OCI-LY1 (cell line): ENCODE data around the gene FBXO11.

ENCODE experiments used
- H2AFZ ChIP-seq: fragments of 200-600 bp; sonication (generic), shearing (Covaris generic); 2 replicates; pipeline ENCODE4 v1.6.0; 2014; ENCODE audit warnings: antibody characterized with exemption, mild to moderate bottlenecking, low read length
- H3F3A ChIP-seq: fragments of 200-600 bp; sonication (generic), shearing (Covaris generic); 2 replicates; pipeline ENCODE4 v1.6.0; 2014; ENCODE audit warnings: mild to moderate bottlenecking, antibody characterized with exemption, low read length, moderate library complexity; ENCODE audit not compliant: insufficient read depth
- H3K27ac ChIP-seq: fragments of 200-600 bp; sonication (generic); 2 replicates; pipeline ENCODE4 v1.5.1; 2014; ENCODE audit warnings: low read length, mixed run types, mild to moderate bottlenecking, low read depth; ENCODE audit not compliant: poor library complexity, severe bottlenecking
- H3K27me3 ChIP-seq: fragments of 200-600 bp; sonication (generic); 2 replicates; pipeline ENCODE4 v1.6.0; 2014; ENCODE audit warnings: antibody characterized with exemption, mild to moderate bottlenecking, low read length, moderate library complexity; ENCODE audit not compliant: insufficient read depth
- H3K36me3 ChIP-seq: fragments of 200-600 bp; sonication (generic); 2 replicates; pipeline ENCODE4 v1.6.1; 2014; ENCODE audit warnings: mild to moderate bottlenecking, antibody characterized with exemption, low read length, moderate library complexity, mixed read lengths; ENCODE audit not compliant: insufficient read depth
- H3K4me1 ChIP-seq: fragments of 200-600 bp; sonication (generic); 2 replicates; pipeline ENCODE4 v1.5.1; 2014; ENCODE audit warnings: mild to moderate bottlenecking, low read length, moderate library complexity; ENCODE audit not compliant: insufficient read depth, severe bottlenecking
- H3K4me2 ChIP-seq: fragments of 200-600 bp; sonication (generic), shearing (Covaris generic); 2 replicates; pipeline ENCODE4 v1.6.1; 2014; ENCODE audit warnings: low read length
- H3K4me3 ChIP-seq: fragments of 200-600 bp; sonication (generic); 2 replicates; pipeline ENCODE4 v1.5.1; 2014; ENCODE audit warnings: low read length, low read depth, mild to moderate bottlenecking, mixed read lengths; ENCODE audit not compliant: poor library complexity, severe bottlenecking
- H3K79me2 ChIP-seq: fragments of 200-600 bp; shearing (Covaris generic); 2 replicates; pipeline ENCODE4 v1.6.1; 2016; ENCODE audit warnings: mixed run types, low read length, mixed read lengths; ENCODE audit not compliant: insufficient read depth
- H3K9ac ChIP-seq: fragments of 200-600 bp; sonication (generic), shearing (Covaris generic); 2 replicates; pipeline ENCODE4 v1.6.1; 2014; ENCODE audit warnings: mild to moderate bottlenecking, low read length, mixed read lengths
- H3K9me2 ChIP-seq: fragments of 200-600 bp; sonication (generic), shearing (Covaris generic); 2 replicates; pipeline ENCODE4 v1.6.1; 2014; ENCODE audit warnings: low read depth, mild to moderate bottlenecking, low read length, mixed read lengths
- H3K9me3 ChIP-seq: fragments of 200-600 bp; shearing (Covaris generic); 2 replicates; pipeline ENCODE4 v1.6.1; 2014; ENCODE audit warnings: low read length, mixed read lengths
- H4K20me1 ChIP-seq: fragments of 200-600 bp; sonication (generic), shearing (Covaris generic); 2 replicates; pipeline ENCODE4 v1.6.0; 2016; ENCODE audit warnings: mild to moderate bottlenecking, low read length; ENCODE audit not compliant: insufficient read depth
- EZH2 ChIP-seq: fragments of 200-600 bp; sonication (generic), shearing (Covaris generic); IDR thresholded peaks from 2 replicates; pipeline ENCODE4 v1.8.0; 2017; ENCODE audit warnings: borderline replicate concordance, mixed run types, mild to moderate bottlenecking, antibody characterized with exemption, low read length, moderate library complexity, mixed read lengths
- TF ChIP-seq, protein P1 (sequence below): fragments of 200-600 bp; sonication (generic), shearing (Covaris generic); IDR thresholded peaks from 2 replicates; pipeline ENCODE4 v1.5.1; 2017; ENCODE audit warnings: mild to moderate bottlenecking, antibody characterized with exemption, low read length, moderate library complexity, mixed read lengths

Gene FBXO11

DNA sequence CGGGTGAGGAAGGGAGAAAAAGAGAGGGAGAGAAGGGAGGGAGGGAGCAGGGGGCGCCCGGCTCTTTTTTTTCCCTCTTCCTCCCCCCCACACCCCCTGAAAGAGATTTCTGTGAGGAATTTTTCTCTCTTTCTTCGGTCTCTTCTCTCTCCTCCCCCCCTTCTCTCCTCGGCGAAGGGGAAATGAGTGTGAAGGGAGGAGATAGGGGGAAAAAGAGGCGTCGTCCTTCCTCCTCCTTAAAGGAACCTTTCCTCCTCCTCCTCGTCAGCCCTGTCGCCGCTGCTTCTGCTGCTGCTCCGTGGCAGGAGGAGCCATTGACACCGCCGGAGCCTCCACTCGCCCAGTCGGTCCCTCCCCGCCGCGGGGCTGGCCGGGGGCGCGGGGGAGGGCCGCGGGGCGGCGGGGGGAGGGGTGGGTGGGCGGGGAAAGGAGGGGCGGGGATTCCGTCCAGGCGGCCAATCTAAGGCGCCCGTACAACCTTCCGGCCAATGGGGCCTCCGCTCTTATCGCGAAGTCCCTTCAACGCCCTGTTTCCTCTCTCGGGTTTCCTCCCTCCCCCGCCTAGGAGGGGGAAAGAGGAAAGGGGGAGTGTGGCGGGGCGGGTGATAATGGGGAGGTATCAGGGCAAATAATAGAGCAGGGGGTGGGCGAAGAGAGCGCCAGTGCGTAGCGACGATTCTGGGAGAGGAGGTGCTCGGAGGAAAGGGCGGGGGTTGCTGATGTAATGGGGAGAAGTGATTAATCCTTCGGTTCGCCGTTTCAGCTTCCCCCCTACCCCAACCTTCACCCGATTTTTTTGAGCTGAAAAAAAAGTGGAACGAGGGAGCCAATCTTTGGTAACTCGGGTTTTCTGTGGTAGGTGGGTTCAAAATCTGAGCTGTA, at the start of gene FBXO11:
Gene FBXO11 (minus strand): TSS at position 342 of the 882 bp plus-strand sequence. CDS start 778 bp downstream, outside the sequence.
- Histone ChIP-seq H3K4me1 (peaks cover 31% of the 10 kb centered on the region), H3K4me2 (peak within 1 kb of the TSS; percentile 68), H3K36me3 (no peaks in the 10 kb centered on the region), H3K79me2 (peaks cover 37% of the 10 kb centered on the region), H3K9me2 (no peaks in the 10 kb centered on the region), H3K27ac (peak within 1 kb of the TSS; percentile 95), H3K9me3 (no peaks in the 10 kb centered on the region), H4K20me1 (no peaks in the 10 kb centered on the region), H3F3A (no peaks in the 10 kb centered on the region), H3K4me3 (peak within 1 kb of the TSS; percentile 93), H3K9ac (peak within 1 kb of the TSS; percentile 81), H3K27me3 (no peaks in the 10 kb centered on the region), H2AFZ (no peak within 1 kb of the TSS; the same call in 1 of the 2 replicates)
- no peak for TF ChIP-seq EZH2
- TF ChIP-seq, protein P1, sequence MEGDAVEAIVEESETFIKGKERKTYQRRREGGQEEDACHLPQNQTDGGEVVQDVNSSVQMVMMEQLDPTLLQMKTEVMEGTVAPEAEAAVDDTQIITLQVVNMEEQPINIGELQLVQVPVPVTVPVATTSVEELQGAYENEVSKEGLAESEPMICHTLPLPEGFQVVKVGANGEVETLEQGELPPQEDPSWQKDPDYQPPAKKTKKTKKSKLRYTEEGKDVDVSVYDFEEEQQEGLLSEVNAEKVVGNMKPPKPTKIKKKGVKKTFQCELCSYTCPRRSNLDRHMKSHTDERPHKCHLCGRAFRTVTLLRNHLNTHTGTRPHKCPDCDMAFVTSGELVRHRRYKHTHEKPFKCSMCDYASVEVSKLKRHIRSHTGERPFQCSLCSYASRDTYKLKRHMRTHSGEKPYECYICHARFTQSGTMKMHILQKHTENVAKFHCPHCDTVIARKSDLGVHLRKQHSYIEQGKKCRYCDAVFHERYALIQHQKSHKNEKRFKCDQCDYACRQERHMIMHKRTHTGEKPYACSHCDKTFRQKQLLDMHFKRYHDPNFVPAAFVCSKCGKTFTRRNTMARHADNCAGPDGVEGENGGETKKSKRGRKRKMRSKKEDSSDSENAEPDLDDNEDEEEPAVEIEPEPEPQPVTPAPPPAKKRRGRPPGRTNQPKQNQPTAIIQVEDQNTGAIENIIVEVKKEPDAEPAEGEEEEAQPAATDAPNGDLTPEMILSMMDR: peak; percentile 85

DNA sequence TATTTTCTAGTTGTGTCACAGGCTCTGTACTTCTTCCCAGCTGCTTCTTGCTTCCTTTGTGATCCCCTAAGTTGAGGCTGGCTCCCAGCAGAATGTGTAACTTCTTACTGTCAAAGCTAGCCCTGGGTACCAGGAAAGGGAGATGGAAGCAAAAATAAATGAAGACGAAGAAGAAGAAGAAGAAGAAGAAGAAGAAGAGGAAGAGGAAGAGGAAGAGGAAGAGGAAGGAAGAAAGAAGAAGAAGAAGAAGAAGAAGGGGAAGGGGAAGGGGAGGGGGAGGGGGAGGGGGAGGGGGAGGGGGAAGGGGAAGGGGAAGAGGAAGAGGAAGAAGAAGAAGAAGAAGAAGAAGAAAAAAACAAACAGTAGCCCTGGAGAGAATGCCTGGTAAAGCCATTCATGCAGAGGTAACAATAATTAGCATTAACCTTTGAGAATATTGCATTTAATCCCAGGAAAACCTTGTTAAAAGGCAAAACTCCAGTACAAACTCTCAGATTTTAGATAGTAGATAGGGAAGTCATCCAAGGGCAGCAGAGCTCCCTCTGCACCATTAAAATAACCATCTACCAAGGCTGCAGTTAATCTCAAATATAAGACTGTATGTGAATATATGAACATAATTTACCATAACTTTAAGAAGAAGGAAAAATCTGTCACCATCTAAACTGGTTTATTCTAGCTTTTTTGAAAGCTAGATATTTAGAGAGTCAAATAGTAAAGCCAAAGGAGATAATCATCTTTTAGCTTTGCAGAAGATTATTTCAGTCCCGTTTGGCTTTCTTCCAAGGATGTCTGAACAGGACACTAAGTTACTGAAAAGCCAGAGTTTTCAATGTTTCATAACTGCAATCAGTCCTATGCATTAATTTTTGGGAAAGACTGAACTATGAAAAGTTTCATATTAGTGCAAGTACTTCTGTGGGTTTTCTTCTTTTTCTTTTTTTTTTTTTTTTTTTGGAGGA, 44.3 kb upstream of the FBXO11 start:
- no peaks in the 10 kb centered on the region for H3K79me2 ChIP-seq
- H4K20me1 ChIP-seq: no peaks in the 10 kb centered on the region
- no peaks in the 10 kb centered on the region for H3F3A ChIP-seq
- TF ChIP-seq, protein P1: no peak
- no peak for TF ChIP-seq EZH2
- no peaks in the 10 kb centered on the region for H3K9me2 ChIP-seq
- H3K4me1 ChIP-seq: no peaks in the 10 kb centered on the region
- no peaks in the 10 kb centered on the region for H3K9me3 ChIP-seq
- no peak overlapping the region for H2AFZ ChIP-seq
- H3K9ac ChIP-seq: no peak overlapping the region
- H3K36me3 ChIP-seq: no peaks in the 10 kb centered on the region
- no peaks in the 10 kb centered on the region for H3K27me3 ChIP-seq
- H3K27ac ChIP-seq: no peak overlapping the region
- H3K4me2 ChIP-seq: no peak overlapping the region
- H3K4me3 ChIP-seq: no peak overlapping the region

DNA sequence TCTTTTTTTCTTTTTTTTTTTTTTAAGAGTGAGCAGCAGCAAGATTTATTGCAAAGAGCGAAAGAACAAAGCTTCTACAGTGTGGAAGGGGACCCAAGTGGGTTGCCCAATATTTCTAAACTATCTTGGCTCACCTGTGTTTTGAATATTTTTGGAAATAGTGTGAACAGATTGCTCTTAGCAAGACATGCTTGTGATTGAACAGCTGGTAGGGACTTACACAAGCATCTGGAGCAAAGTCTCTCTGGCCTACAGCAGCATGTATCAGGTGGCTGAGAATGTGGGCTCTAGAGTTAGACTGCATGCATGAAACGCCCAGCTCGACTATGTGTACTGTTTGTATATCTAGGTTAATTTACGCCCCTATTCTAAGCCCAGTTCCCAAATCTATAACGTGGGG, 40.3 kb upstream of the FBXO11 start:
- H3K36me3 ChIP-seq: no peaks in the 10 kb centered on the region
- H3K9ac ChIP-seq: no peak overlapping the region
- no peaks in the 10 kb centered on the region for H3K27me3 ChIP-seq
- no peaks in the 10 kb centered on the region for H3F3A ChIP-seq
- no peak overlapping the region for H3K27ac ChIP-seq
- no peak overlapping the region for H3K4me3 ChIP-seq
- H3K9me3 ChIP-seq: no peaks in the 10 kb centered on the region
- no peaks in the 10 kb centered on the region for H3K9me2 ChIP-seq
- H3K4me1 ChIP-seq: no peaks in the 10 kb centered on the region
- TF ChIP-seq EZH2: no peak
- TF ChIP-seq, protein P1: no peak
- H3K79me2 ChIP-seq: no peaks in the 10 kb centered on the region
- H4K20me1 ChIP-seq: no peaks in the 10 kb centered on the region
- no peak overlapping the region for H3K4me2 ChIP-seq
- H2AFZ ChIP-seq: no peak overlapping the region
